ENCODE data around the gene HDAC8. TPM values are rescaled to one million over a fixed set of nuclear protein-coding genes. Genes with fewer than 3 reads are reported as not detected.

Gene HDAC8
- total RNA-seq, 2 experiments from 2014 or later, result 32.5 to 40.0 TPM

DNA sequence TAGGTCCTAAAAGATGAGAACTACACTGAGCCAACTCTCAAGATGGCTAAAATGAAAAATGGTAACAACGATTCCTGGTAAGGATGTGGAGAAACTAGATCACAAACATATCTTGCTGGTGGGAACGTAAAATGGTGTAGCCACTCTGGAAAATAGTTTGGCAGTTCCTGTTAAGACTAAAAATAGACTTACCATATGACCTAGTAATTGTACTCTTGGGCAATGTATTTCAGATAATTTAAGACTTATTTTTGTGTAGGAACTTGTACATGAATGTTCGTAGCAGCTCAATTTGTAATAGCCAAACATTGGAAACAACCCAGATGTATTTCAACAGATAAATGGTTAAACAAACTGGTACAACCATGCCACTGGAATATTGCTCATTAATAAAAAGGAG, 106.2 kb downstream of the HDAC8 start:
- DNase-seq (ENCODE audit: low spot score), result no peak
- H4K20me1 ChIP-seq (ENCODE audit: insufficient read depth, low read length), result no peaks in the 10 kb centered on the region
- no peak overlapping the region for H3K27ac ChIP-seq (ENCODE audit: low read depth, low read length, poor library complexity, severe bottlenecking)
- no peak overlapping the region for H2AFZ ChIP-seq (ENCODE audit: low read length)
- no peaks in the 10 kb centered on the region for H3K9me3 ChIP-seq (ENCODE audit: low read length)
- no peaks in the 10 kb centered on the region for H3K79me2 ChIP-seq (ENCODE audit: insufficient read depth, low read depth, low read length)
- no peak overlapping the region for H3K4me2 ChIP-seq (ENCODE audit: low read length)
- ChIA-PET POLR2A (interaction anchor here (0.7 kb wide), 1 partner anchor 126 kb away, joined by 3 read pairs; no protein-coding TSS in a partner anchor), CTCF (ENCODE audit: unreplicated experiment) (no interaction called here)
- H3K4me3 ChIP-seq (ENCODE audit: low read depth, low read length, poor library complexity, severe bottlenecking), result no peak overlapping the region
- no peak for TF ChIP-seq CTCF (conservative IDR thresholded peaks at IDR 0.05; ENCODE audit: low read length)
- TF ChIP-seq EZH2phosphoT487 (IDR thresholded peaks at IDR 0.05; ENCODE audit: borderline replicate concordance, low read depth, low read length), result no peak
- H3K36me3 ChIP-seq (ENCODE audit: insufficient read depth, low read length), result no peaks in the 10 kb centered on the region; the same call in 1 of the 2 replicates
- no peaks in the 10 kb centered on the region for H3K4me1 ChIP-seq (ENCODE audit: insufficient read depth, low read length, poor library complexity, severe bottlenecking)
- intact Hi-C loops (cut with micrococcal nuclease; ENCODE audit: unreplicated experiment), result no loop called here
- BruUV-seq (replicated peaks), result no TSS peak
- no peaks in the 10 kb centered on the region for H3K9me2 ChIP-seq (ENCODE audit: insufficient read depth, low read length)

GRCh38 chrX:72465889-72466288, 106.8 kb downstream of the HDAC8 start:
- H3K4me2 ChIP-seq (ENCODE audit: low read length), result no peak overlapping the region
- POLR2A ChIA-PET, result no interaction called here

More at GRCh38 chrX:72465889-72466288, 106.8 kb downstream of the HDAC8 start:
- intact Hi-C loops (cut with micrococcal nuclease; ENCODE audit: unreplicated experiment), result no loop called here
- no TSS peak for BruUV-seq (replicated peaks)
- Histone ChIP-seq H3K27ac (ENCODE audit: low read depth, low read length, poor library complexity, severe bottlenecking) (no peak overlapping the region), H3K9me2 (ENCODE audit: insufficient read depth, low read length) (no peaks in the 10 kb centered on the region), H3K4me1 (ENCODE audit: insufficient read depth, low read length, poor library complexity, severe bottlenecking) (no peaks in the 10 kb centered on the region), H3K9me3 (ENCODE audit: low read length) (no peaks in the 10 kb centered on the region), H3K79me2 (ENCODE audit: insufficient read depth, low read depth, low read length) (no peaks in the 10 kb centered on the region), H4K20me1 (ENCODE audit: insufficient read depth, low read length) (no peaks in the 10 kb centered on the region), H3K4me3 (ENCODE audit: low read depth, low read length, poor library complexity, severe bottlenecking) (no peak overlapping the region), H2AFZ (ENCODE audit: low read length) (no peak overlapping the region), H3K36me3 (ENCODE audit: insufficient read depth, low read length) (peaks cover 5% of the 10 kb centered on the region)
- no peak for DNase-seq (ENCODE audit: low spot score)
- TF ChIP-seq CTCF (conservative IDR thresholded peaks at IDR 0.05; ENCODE audit: low read length) (no peak), EZH2phosphoT487 (IDR thresholded peaks at IDR 0.05; ENCODE audit: borderline replicate concordance, low read depth, low read length) (no peak)
- CTCF ChIA-PET (ENCODE audit: unreplicated experiment), result no interaction called here

All from OCI-LY7 (cell line).